Testis (tissue), 2 donors: Measurements from ENCODE around the gene NIPBL.

ENCODE experiments used
- POLR2A ChIP-seq: fragments of 450-650 bp; IDR thresholded peaks from one replicate; pipeline ENCODE4 v1.6.1; 2017; ENCODE audit warnings: antibody characterized with exemption, mild to moderate bottlenecking, moderate library complexity
- TF ChIP-seq, protein P1 (sequence below), 3 experiments: fragments of 450-650 bp in 2 of 3; fragments of 200-600 bp in 1 of 3; sonication (generic) in 1 of 3; IDR thresholded peaks; one replicate each; pipeline ENCODE4 v1.5.1; 2016 to 2019; ENCODE audit warnings: antibody characterized with exemption in 3 of 3, mild to moderate bottlenecking in 2 of 3, moderate library complexity in 1 of 3

- TF ChIP-seq POLR2A = no peak
- TF ChIP-seq, protein P1, sequence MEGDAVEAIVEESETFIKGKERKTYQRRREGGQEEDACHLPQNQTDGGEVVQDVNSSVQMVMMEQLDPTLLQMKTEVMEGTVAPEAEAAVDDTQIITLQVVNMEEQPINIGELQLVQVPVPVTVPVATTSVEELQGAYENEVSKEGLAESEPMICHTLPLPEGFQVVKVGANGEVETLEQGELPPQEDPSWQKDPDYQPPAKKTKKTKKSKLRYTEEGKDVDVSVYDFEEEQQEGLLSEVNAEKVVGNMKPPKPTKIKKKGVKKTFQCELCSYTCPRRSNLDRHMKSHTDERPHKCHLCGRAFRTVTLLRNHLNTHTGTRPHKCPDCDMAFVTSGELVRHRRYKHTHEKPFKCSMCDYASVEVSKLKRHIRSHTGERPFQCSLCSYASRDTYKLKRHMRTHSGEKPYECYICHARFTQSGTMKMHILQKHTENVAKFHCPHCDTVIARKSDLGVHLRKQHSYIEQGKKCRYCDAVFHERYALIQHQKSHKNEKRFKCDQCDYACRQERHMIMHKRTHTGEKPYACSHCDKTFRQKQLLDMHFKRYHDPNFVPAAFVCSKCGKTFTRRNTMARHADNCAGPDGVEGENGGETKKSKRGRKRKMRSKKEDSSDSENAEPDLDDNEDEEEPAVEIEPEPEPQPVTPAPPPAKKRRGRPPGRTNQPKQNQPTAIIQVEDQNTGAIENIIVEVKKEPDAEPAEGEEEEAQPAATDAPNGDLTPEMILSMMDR (IDR thresholded peaks at IDR 0.05) = no peak
These were observed 105.6 kb downstream of the NIPBL start for GRCh38 chr5:36982146-36982545.
